ENCODE data around the gene ATXN3L.
"Not testable (repeated sequence)": the region's sequence is repeated elsewhere in the genome, so short reads cannot be mapped to it uniquely, and the experiment has no call there.

The ATXN3L gene

GRCh38 chrX:13304052-13304451 lies 15.8 kb downstream of the ATXN3L start:
- no peak for DNase-seq

GRCh38 chrX:13303248-13303647 lies 16.6 kb downstream of the ATXN3L start:
- not testable (repeated sequence) for DNase-seq

GRCh38 chrX:13298836-13299235 lies 21.0 kb downstream of the ATXN3L start:
- DNase-seq: no peak

- no peak for DNase-seq
These were observed 24.0 kb downstream of the ATXN3L start for GRCh38 chrX:13295841-13296240.

DNA sequence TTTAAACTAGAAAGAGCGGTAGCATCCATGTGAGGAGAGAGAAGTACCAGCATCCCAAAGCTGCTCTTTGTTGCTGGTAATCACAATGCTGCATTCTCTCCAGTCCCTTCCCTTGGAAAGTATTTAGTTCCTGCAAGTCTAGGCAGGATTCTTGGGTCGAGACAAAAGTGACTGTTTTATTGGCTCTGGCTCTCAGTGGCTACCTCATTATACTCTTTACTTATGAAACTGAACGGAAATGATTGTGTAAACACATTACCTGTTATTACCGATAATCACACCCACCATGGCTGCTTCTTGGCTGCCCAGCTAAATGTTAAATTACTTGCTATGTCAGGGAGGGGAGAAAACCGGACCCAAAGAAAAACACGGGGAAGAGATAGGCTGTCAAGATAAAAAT lies 26.2 kb downstream of the ATXN3L start:
- no peak for DNase-seq

DNA sequence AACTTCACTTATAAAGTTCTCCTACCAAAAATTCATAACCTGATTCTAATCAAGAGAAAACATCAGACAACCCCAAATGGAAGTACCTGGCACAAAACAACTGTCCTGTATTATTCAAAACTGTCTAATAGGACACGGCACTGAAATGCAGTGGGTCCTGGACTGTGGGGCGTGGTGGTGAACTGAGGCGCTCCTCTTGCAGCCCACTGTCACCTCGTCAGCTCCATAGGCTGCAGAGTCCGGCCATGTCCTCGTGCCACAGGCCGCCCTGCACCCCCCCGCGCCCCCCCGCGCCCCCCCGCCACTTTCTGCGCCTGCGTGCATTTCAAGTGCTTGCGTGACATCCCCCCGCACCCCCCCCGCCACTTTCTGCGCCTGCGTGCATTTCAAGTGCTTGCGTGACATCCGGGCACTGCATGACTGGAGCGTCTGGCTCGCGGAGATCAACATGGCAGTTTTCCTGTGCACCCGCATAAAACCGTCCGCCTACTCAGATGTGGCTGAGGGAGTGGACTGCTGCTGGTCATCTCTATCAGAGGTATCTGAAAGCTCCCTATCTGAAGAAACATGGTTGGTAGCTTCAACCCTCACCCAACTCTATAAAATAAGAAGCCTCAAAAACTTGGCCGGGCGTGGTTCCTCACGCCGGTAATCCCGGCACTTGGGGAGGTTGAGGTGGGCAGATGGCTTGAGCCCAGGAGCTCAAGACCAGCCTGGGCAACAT lies 28.8 kb downstream of the ATXN3L start:
- DNase-seq: no peak

DNA sequence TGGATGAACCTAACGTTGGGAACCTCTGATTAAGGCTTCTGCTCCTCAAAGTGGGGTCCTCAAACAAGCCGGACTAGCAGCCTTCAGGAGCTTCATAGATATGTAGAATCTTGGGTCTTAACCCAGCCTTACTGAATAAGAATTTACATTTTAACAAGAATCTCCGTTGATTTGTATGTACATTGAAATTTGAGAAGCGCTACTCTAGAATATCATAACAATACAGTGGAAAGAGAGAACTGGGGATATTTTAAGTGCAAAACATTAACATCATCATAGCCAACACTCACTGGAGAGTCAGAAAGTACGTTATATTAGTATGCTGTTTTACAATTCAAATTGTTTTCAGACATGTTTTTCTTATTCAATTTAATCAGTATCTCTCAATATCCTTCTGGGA lies 31.2 kb downstream of the ATXN3L start:
- DNase-seq: no peak

DNA sequence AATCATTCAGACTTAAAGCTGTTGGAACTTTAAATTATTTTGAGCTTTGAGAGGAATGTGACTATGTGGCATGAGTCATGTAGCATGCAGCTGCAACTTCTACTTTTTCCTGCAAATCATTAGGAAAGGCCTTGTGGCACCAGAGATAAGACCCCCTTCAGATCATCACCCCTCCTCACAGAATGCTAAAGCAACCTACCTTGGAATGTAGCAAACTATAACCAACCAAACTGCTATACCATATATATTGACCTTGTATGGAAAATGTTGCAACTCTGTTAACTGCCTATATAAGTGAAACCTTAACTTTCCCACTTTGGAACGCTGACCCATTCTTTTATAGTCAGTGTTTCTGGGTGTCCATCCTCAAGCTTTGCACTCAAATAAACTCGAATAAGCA lies 32.0 kb downstream of the ATXN3L start:
- DNase-seq: no peak

GRCh38 chrX:13285693-13286092 lies 34.2 kb downstream of the ATXN3L start:
- DNase-seq: no peak

GRCh38 chrX:13285229-13285628 lies 34.6 kb downstream of the ATXN3L start:
- no peak for DNase-seq

DNA sequence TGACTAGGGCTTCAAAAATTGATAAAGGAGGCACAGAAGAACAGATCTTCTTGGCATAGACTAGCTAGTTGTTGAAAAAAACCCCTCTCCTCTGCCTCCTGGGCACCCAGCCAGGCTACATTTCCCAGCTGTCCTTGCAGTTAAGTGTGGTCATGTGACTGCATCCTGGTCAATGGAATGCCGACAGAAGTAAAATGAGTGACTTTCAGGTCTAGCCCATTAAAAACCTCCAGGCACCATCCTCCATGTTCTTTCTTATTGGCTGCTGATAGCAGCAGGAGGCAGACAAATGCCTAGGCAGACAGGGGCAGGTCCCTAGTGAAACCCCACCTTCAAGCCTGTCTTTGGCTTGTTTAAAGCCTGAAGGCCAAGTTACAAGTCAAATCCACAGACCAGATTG lies 35.3 kb downstream of the ATXN3L start:
- DNase-seq: no peak

- DNase-seq: no peak
These were observed 35.8 kb downstream of the ATXN3L start for GRCh38 chrX:13283950-13284546.

DNA sequence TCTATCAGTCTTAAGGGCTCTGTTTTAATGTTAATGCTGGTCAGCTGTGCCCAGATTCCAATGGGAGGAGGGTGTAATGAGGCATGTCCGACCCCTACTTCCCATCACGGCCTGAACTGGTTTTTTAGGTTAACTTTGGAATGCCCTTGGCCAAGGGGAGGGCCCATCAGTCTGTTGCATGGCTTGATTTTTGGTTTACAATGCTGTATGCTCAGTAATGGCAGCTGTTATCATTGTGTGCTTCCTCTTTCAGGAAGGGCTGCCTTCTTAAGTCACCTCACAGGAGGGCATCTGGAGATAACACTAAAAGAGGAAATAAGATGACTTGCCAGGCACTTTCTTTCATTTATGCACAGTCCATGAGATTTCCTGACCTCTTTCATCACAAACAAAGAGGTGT lies 36.3 kb downstream of the ATXN3L start:
- no peak for DNase-seq

DNA sequence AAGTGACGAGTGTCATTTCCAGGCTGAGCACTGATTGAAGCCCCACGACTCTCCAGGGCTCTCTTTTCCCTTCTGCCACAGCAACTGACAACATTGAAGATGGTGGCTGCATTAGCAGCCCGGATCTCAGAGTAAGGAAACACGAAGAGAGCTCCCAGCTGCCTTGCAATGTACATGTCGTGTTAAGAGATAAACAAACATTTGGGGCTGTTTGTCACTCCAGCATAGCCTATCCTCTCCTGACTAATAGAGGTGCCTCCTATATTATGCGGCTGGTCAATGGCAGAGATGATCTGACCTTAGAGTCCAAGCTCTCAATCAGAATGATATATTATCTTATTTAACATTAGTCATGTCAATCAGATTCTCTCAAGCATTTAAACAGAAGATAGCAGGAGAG lies 38.6 kb downstream of the ATXN3L start:
- DNase-seq: no peak

GRCh38 chrX:13279279-13280018 lies 40.4 kb downstream of the ATXN3L start:
- DNase-seq: no peak

- no peak for DNase-seq
These were observed 42.3 kb downstream of the ATXN3L start for GRCh38 chrX:13277539-13277938.

- no peak for DNase-seq
These were observed 42.9 kb downstream of the ATXN3L start for GRCh38 chrX:13276991-13277390.

- DNase-seq: no peak
These were observed 44.8 kb downstream of the ATXN3L start for GRCh38 chrX:13275031-13275430.

DNA sequence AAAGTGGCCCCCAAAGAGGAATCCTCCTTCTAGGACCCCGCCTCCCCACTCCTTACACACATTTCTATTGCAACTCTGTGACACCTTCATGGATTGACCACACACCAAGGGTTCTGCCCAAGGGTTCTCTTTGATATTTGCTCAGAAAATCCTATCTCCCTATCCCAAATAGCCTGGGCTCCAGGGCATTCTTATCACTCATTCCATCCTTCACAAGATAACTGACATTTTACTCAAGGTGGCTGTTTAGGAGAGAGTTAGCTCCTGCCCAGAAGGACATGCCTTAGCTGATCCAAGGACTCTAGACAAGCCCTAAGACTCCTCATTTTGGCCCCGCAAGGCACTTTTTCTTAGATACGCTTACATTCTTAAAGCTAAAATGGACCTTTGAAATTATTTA lies 47.4 kb downstream of the ATXN3L start:
- DNase-seq: no peak

GRCh38 chrX:13271511-13271910 lies 48.3 kb downstream of the ATXN3L start:
- DNase-seq: no peak

GRCh38 chrX:13270360-13270759 lies 49.5 kb downstream of the ATXN3L start:
- DNase-seq: no peak

- DNase-seq: no peak
These were observed 51.0 kb downstream of the ATXN3L start for GRCh38 chrX:13268874-13269273.
